GM21717 (cell line): ENCODE data around the gene ANAPC4.
"Not testable (repeated sequence)": the region's sequence is repeated elsewhere in the genome, so short reads cannot be mapped to it uniquely, and the experiment has no call there.

Source experiments
- ATAC-seq: cut with Tn5 transposase; IDR thresholded peaks from one replicate; pipeline ENCODE4 v1.9.1; 2021; ENCODE audit warnings: mild to moderate bottlenecking, moderate library complexity; ENCODE audit not compliant: unreplicated experiment

ANAPC4 gene

DNA sequence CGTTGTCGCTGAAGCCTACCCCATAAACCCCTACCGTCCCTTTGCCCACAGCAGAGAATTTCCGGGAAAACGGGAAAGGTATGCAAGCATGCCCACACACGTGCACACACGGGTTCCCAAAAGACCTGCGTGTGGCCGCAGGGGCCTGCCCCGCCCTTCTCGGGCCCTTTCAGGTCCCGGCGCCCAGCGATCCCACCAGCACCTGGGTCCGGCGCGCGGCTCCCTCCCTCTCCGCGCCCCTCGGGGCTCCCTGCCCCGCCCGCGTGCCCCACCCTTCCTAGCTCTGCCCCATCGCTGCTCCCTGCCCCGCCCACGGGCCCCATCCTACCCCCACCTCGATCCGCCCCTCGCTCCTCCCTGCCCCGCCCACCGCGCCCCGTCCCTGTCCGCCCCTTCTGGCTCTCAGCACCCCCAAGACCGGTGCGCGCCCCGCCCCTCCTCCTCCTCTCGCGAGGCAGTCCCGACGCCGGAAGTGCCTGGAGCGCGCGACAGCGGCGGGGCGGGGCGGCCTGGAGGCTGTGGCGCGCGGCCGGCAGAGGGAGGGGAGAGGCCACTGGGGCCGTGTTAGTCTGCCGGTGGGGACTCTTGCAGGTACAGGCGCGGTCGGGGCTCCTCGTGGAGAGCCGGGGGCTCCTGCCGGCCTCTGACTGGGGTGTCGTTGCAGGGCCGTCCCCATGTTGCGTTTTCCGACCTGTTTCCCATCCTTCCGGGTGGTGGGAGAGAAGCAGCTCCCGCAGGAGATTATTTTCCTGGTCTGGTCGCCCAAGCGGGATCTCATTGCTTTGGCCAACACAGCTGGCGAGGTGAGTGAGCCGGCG, at the start of gene ANAPC4:
Gene ANAPC4, plus strand, starts transcription at position 510 of the 818 bp plus-strand sequence. Its CDS starts 165 bp downstream, at position 675.
- peak; percentile 96 for ATAC-seq

DNA sequence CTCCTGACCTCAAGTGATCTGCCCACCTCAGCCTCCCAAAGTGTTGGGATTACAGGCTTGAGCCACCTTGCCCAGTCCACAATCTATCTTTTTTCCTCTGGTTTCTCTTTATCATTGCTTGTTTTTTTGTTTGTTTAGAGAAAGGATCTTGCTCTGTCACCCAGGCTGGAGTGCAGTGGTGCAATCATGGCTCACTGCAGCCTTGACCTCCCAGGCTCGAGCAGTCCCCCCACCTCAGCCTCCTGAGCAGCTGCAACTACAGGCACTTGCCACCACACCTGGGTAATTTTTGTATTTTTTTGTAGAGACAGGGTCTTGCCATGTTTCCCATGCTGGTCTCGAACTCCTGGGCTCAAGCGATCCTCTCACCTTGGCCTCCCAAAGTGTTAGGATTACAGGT, 48.6 kb upstream of the ANAPC4 start:
- not testable (repeated sequence) for ATAC-seq

GRCh38 chr4:25330335-25330734, 46.7 kb upstream of the ANAPC4 start:
- no peak for ATAC-seq

DNA sequence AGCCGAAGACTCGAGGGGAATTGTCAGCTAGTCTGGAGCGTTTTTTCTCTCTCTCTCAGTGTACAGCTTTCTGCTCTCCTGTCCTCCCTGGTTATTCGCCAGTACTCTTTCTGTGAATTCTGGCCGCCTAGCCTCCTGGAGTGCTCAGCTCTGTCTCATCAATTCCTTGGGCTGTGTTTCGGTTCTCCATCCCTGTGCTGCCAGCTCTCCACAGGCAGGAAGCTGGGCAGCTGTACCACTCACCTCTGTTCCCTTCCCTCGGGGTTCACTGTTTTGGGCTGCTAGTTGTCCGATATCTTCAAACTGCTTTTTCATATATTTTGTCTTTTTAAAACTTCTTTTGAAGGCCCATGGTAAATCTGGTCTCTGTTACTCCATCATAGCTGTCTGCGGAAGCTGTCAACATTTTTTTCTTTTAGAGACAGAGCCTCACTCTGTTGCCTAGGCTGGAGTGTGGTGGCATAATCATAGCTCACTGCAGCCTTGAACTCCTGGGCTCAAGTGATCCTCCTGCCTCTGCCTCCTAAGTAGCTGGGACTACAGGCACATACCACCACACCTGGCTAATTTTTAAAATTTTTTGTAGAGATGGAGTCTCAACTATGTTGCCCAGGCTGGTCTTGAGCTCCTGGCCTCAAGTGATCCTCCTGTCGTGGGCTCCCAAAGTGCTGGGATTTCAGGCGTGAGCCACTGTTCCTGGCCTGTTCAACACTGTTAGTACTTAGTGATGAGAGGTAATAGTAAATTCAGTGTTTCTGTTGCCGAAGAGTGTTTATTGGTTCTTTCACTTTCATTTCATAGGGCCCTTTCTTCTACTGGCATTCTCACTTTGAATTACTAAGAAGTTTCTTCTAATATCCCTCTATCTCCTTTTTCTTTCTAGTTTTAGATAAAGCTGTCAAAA, 45.9 kb upstream of the ANAPC4 start:
- ATAC-seq: peak; percentile 87

GRCh38 chr4:25343671-25344070, 33.4 kb upstream of the ANAPC4 start:
- no peak for ATAC-seq

DNA sequence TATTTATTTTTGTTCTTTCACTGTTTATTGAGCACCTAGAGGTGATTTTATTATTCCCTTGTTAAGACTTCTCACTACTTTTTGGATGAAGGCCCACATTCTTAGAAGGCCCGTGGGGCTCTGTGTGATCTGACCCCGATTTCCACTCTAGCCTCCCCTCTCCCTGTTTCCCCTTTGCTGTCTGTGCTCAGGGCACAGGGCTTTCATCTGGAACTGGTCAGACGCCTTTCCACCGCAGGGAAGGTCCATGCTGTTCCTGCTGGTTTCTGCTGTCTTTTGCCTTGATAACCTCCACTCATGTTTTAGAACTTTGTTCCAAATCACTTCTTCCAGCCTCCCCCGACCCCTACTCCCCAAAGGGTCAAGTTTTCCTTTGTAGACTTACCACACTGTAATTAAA, 31.3 kb upstream of the ANAPC4 start:
- ATAC-seq: no peak

- no peak for ATAC-seq
Observed at GRCh38 chr4:25346913-25347312, 30.1 kb upstream of the ANAPC4 start.

DNA sequence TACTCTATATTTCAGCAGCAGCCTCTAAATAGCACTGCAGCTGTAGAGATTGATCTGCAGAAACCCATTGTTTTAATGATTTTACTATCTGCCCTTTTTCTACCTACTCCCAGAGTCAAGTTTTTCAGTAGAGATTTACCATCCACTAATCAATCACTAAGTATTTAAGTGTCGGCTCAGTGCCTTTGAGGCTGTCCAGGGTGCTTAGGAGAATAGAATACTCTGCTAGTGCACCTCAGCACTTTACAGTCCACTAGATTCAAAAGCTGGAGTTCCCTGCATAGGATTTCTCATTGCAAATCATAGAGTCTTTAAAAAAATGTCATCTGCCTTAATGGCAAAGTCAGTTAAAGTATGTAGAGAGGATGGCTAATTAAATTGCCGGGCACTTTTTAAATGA, 29.6 kb upstream of the ANAPC4 start:
- no peak for ATAC-seq

DNA sequence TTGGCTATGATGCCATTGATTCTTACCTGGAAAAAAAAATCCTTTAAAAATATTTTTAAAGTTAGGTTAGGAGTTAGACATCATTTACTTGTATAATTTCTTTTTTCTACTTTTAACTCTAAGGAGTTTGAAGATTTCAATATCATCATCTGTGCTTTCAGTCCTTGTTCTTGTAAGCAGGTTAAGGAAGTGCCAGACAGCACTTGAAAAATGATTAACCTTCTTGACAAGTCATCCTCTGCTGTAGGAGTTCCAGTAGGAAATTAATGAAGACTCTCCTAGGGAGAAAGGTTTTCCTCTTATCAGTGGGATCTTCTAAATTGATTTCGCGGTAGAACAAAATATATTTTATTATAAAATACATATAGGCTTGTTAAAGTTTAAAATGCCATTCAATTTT, 29.1 kb upstream of the ANAPC4 start:
- no peak for ATAC-seq

DNA sequence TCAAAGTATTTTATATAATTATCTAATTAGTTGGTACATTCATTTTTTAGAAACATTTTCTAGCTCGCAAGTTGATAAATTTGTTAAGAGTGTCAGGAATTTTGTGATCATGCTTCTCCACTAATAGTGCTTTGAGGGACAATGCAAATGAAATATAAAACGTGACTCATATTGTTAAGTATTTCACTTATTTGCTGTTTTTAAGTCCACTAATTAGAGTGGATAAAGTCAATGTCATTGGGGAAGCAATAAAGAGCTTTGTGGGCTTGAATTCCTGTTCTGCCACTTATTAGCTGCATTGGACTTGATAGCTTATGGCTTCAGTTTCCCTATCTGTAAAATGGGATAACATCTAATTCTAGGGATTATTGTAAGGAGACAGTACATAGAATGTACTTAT, 26.5 kb upstream of the ANAPC4 start:
- no peak for ATAC-seq

GRCh38 chr4:25351777-25352416, 25.2 kb upstream of the ANAPC4 start:
- no peak for ATAC-seq

GRCh38 chr4:25356068-25356467, 21.0 kb upstream of the ANAPC4 start:
- ATAC-seq: no peak

DNA sequence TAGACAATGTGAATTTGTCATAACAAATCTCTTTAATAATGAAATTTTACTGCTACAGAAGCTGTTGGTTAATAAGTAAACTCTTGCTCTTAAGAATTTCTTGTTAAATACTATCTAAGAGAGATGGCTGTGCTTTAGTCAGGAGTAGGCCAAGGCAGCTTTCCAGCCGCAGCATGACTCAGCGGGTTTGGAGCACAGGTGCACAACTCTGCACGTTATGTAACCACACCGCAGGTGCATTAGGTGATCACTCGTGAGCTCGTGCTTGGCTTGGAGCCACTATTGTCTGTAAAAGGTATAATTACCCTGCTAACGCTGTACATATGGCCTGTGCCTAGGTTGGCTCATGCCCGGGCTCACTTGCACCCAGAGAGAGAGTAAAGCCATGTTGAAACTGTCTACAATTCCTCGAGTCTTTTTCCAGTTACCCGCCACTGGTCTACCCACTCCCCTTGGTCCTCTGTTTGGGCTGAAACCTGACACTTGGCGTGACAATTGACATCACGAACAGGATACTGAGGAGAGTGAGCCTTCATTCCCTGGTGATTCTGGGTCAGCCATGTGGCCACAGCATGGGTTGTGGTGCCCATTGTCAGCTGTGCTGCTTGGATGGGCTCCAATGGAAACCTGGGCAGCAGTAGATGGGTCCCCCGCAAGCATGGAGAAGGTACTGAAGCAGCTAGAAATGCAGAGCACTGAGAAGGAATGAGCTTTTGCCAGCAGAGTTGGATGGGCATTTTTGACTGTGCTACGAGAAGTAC, 18.4 kb upstream of the ANAPC4 start:
- ATAC-seq: no peak

- no peak for ATAC-seq
Observed at GRCh38 chr4:25361253-25361652, 15.8 kb upstream of the ANAPC4 start.

DNA sequence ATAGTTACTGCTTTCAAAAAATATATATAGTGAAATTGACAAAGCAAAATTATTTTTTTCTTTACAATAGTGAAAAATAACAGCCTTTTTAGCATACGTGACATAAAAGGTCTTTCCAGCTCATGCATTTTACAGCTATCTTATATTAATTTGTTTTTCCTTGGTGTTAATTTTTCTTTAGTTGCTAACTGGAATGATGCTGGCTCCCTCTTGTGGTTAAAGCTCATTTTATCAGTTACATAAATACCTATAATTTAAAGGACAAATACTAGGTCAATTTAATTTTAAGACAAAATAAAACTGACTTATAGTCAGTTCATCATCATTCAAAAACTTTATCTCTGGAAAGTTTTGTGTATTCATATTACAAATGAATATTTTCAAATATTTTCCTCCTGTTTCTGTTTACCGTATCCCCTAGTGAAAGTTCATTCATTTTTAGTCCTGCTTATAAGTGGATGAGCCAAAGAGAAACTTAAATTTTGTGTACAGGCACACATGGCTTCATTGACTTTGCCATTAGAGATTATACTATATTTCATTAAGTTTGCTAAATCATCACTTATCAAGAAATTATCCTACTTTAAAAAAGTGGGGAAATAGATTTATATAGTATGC, 9.9 kb upstream of the ANAPC4 start:
- no peak for ATAC-seq

DNA sequence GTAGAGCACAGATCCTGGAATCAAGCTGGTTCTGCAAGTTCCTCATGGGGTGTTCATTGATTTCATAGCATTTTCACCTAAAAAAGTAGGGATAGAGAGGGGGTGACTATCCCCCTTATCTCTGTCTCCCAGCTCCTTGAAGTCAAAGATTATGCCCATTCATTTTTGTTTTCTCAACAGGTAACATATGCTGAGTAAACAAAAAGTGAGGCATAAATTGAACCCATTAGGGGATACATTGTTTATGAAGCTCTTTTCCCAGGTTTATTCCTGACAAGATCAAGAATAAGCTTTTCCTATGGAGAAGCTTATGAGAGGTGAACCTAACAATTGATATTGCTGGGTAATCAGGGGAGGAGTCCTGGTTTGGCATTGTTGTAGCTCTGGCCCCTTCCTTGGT, 9.2 kb upstream of the ANAPC4 start:
- no peak for ATAC-seq

GRCh38 chr4:25368315-25368714, 8.7 kb upstream of the ANAPC4 start:
- ATAC-seq: no peak

- ATAC-seq: no peak
Observed at GRCh38 chr4:25370242-25370641, 6.8 kb upstream of the ANAPC4 start.

- not testable (repeated sequence) for ATAC-seq
Observed at GRCh38 chr4:25372549-25372948, 4.5 kb upstream of the ANAPC4 start.
